Pancreas (tissue), 10 donors: ENCODE measurements around the gene MAPK4. TPM values are rescaled to one million over a fixed set of nuclear protein-coding genes. Genes with fewer than 3 reads are reported as not detected.

Experiments used
- ATAC-seq, 4 donors: fragments of 200-7000 bp; cut with Tn5 transposase; one replicate each; pipeline versions ENCODE4 v1.8.0 to v1.9.1; 2020; ENCODE audit warnings: mild to moderate bottlenecking in 4 of 4, moderate library complexity in 4 of 4
- DNase-seq, 6 donors: peaks; one replicate each; pipeline ENCODE4 v3.0.0-alpha.2; 2020
- FAIRE-seq: peaks from 2 replicates; lab custom pipeline; 2012; peaks lifted over from hg19 to GRCh38; lab: Jason Lieb, UNC
- H3K27ac ChIP-seq, 4 donors: fragments of 200-600 bp; sonication (generic); 1 replicate in 3 of 4; 2 replicates in 1 of 4; pipeline versions ENCODE4 v1.5.0 to v1.8.0; 2020
- H3K27me3 ChIP-seq, 4 donors: fragments of 200-600 bp; one replicate each; pipeline ENCODE4 v1.8.0; 2021
- H3K36me3 ChIP-seq, 3 donors: fragments of 200-600 bp; sonication (generic) in 1 of 3; one replicate each; pipeline versions ENCODE4 v1.5.0 to v1.8.0; 2020 to 2021
- H3K4me1 ChIP-seq, 3 donors: fragments of 200-600 bp; one replicate each; pipeline ENCODE4 v1.8.0; 2021
- H3K4me3 ChIP-seq, 4 donors: fragments of 200-600 bp; sonication (generic) in 2 of 4; one replicate each; pipeline versions ENCODE4 v1.5.0 to v1.8.0; 2020 to 2021
- H3K9me3 ChIP-seq, 4 donors: fragments of 200-600 bp; one replicate each; pipeline ENCODE4 v1.8.0; 2021
- WGBS, 2 donors: extraction: QIAGEN DNeasy Blood & Tissue Kit; methylation state at CpG; one replicate each; pipeline ENCODE4 v1.1.7; 2013; 5-methylcytosine and 5-hydroxymethylcytosine counted together
- intact Hi-C, 3 donors: fragments of 100-400 bp; cut with DNase I; formaldehyde crosslinking; loops; one replicate each; pipeline versions ENCODE4 v1.11.1 to v1.14.2; 2022
- polyA plus RNA-seq, 2 donors: library from polyadenylated mRNA; stranded (reverse); fragments of 200-250 nt; gene quantifications; one replicate each; pipeline ENCODE4 v1.2.3, GENCODE V29; 2013
- total RNA-seq, 6 donors: library from RNA; stranded (reverse); fragmentation: NEBNext Ultra II Directional in 4 of 6; extraction: Animal tissue kit (Norgen Biotek cat#: 25700) in 4 of 6; gene quantifications; one replicate each; pipeline versions ENCODE4 v1.2.1 to v1.2.4, GENCODE V29; 2021 to 2023
- TF ChIP-seq, protein P1 (sequence below), 4 donors: fragments of 200-600 bp; sonication (generic) in 3 of 4; IDR thresholded peaks; one replicate each; pipeline versions ENCODE4 v1.5.0 to v1.8.0; 2021; ENCODE audit warnings: antibody characterized with exemption in 4 of 4
- donor health status: healthy with polysubstance abuse.
- donor health status: DM: no; HTN: no; CAD: no; lungs with moderate emphysema.
- donor health status: DM: no; HTN: no; CAD: no.
- donor health status: control.
- donor health status: control.
- donor health status: Bipolar disorder and iron deficiency.
- donor health status: DM: yes; HTN: yes; CAD: no.
- donor health status: DM: no; HTN: no; CAD: no.
- donor health status: DM: no; HTN: no; CAD: no.
- donor health status: DM: yes; HTN: yes; CAD: no.

Gene MAPK4
- total and polyA plus RNA-seq, 8 donors: 0.46 to 2.5 (median 0.80) TPM

DNA sequence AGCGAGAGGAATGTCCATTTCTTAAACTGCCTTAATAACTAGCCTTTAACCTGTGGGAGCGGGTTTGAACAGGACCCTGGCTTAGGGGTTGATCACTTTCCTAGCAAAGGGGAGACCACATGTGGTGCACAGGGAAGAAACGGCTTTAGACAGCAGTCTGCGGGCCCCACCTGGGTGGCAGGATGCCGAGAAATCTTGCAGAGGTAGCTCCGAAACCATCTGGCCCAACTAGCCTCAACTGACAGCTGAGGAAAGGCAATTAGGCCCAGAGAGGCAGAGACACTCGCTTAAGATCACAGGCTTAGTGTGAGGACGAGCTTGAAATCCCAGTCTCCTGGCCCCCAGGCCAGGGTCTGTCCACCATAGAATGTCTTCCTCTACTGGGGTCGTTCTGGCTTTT lies 170.1 kb downstream of the MAPK4 start:
- DNase-seq (no peak), ATAC-seq (no peak), FAIRE-seq (no peak)
- no peak overlapping the region for H3K27ac ChIP-seq
- no peaks in the 10 kb centered on the region for H3K27me3 ChIP-seq
- H3K4me1 ChIP-seq: no peaks in the 10 kb centered on the region
- no peak overlapping the region for H3K4me3 ChIP-seq
- WGBS, 2 donors: 86 to 90% methylated on average over 9 of the region's 9 CpGs
- TF ChIP-seq, protein P1, sequence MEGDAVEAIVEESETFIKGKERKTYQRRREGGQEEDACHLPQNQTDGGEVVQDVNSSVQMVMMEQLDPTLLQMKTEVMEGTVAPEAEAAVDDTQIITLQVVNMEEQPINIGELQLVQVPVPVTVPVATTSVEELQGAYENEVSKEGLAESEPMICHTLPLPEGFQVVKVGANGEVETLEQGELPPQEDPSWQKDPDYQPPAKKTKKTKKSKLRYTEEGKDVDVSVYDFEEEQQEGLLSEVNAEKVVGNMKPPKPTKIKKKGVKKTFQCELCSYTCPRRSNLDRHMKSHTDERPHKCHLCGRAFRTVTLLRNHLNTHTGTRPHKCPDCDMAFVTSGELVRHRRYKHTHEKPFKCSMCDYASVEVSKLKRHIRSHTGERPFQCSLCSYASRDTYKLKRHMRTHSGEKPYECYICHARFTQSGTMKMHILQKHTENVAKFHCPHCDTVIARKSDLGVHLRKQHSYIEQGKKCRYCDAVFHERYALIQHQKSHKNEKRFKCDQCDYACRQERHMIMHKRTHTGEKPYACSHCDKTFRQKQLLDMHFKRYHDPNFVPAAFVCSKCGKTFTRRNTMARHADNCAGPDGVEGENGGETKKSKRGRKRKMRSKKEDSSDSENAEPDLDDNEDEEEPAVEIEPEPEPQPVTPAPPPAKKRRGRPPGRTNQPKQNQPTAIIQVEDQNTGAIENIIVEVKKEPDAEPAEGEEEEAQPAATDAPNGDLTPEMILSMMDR (IDR thresholded peaks at IDR 0.05): no peak
- intact Hi-C loops: no loop called here
- no peaks in the 10 kb centered on the region for H3K36me3 ChIP-seq
- no peaks in the 10 kb centered on the region for H3K9me3 ChIP-seq

GRCh38 chr18:50734342-50734741 lies 174.5 kb downstream of the MAPK4 start:
- DNase-seq (no peak), ATAC-seq (no peak), FAIRE-seq (no peak)
- WGBS, 2 donors: 75% methylated on average over 8 of the region's 8 CpGs
- no peaks in the 10 kb centered on the region for H3K4me1 ChIP-seq
- no peaks in the 10 kb centered on the region for H3K27me3 ChIP-seq
- H3K4me3 ChIP-seq: no peak overlapping the region
- TF ChIP-seq, protein P1 (IDR thresholded peaks at IDR 0.05): no peak
- H3K36me3 ChIP-seq: no peaks in the 10 kb centered on the region
- H3K27ac ChIP-seq: no peak overlapping the region
- intact Hi-C loops: no loop called here
- no peaks in the 10 kb centered on the region for H3K9me3 ChIP-seq

DNA sequence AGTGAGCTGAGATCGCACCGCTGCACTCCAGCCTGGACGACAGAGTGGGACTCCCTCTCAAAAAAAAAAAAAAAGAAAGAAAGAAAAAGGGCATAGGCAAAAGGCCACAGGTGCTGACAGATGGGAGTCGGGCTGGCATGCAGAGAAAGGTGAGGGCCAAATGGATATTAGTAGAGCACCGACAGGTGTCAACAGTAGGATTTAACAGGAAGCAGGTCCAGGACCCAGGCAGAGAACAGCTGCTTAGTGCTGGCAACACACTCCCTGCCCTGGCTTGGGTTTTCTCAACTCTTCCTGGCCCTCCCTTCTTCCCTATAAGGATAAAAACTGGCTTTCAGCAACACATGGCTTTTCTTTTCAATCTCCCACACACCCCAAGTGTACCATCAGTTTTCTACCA lies 175.0 kb downstream of the MAPK4 start:
- FAIRE-seq (no peak), ATAC-seq (no peak), DNase-seq (no peak)
- H3K27ac ChIP-seq: no peak overlapping the region
- H3K4me1 ChIP-seq: no peaks in the 10 kb centered on the region
- H3K27me3 ChIP-seq: no peaks in the 10 kb centered on the region
- intact Hi-C loops: no loop called here
- H3K9me3 ChIP-seq: no peaks in the 10 kb centered on the region
- 89 to 90% methylated on average over 4 to 5 of the region's 5 CpGs for WGBS, 2 donors
- H3K36me3 ChIP-seq: no peaks in the 10 kb centered on the region
- no peak overlapping the region for H3K4me3 ChIP-seq
- TF ChIP-seq, protein P1 (IDR thresholded peaks at IDR 0.05): no peak

DNA sequence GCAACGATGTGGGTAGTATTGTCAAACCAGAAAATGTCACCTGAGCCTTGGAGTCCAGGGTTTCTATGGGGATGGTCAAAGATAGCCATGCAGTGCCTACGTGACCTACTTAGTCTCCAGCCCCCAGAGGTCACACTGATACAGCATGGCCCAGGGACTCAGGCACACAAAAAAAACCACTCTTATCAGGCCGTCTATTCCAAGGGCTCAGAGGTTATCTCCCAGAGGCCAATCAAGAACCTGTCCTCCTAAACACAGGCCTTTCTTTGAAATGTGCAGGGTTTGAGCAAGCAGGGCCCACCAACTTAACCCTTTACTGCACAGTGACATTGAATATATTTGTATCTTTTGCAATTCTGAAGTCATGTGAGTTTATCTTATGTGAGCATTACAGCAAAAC lies 177.2 kb downstream of the MAPK4 start:
- intact Hi-C loops: no loop called here
- H3K4me1 ChIP-seq: no peaks in the 10 kb centered on the region
- no peaks in the 10 kb centered on the region for H3K36me3 ChIP-seq
- FAIRE-seq (no peak), ATAC-seq (no peak), DNase-seq (no peak)
- no peaks in the 10 kb centered on the region for H3K27me3 ChIP-seq
- no peaks in the 10 kb centered on the region for H3K9me3 ChIP-seq
- no peak overlapping the region for H3K4me3 ChIP-seq
- WGBS, 2 donors: 28 to 37% methylated on average over 3 of the region's 3 CpGs
- TF ChIP-seq, protein P1 (IDR thresholded peaks at IDR 0.05): no peak
- no peak overlapping the region for H3K27ac ChIP-seq

DNA sequence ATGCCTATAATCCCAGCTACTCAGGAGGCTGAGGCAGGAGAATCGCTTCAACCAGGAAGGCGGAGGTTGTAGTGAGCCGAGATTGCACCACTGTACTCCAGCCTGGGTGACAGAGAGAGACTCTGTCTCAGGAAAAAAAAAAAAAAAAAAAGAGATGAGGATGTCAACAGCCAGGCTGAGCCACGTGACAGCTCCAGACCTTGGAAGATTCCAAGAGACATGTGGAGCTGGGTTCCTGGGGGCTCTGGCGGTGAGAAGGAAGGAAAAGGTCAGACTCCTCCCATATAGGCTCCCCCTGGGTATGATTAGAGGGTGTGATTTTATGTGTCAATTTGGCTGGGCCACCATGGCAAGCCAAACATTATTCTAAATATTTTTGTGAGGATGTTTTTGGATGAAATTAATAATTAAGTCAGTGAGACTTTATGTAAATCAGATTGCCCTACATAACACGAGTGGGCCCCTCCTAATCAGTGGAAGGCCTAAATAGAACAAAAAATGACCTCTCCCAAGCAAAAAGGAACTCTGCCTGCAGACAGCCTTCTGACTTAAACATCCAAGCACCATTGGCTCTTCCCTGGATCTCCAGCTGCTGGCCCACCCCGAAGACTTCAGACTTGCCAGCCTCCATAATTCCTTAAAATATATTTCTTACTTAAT lies 178.3 kb downstream of the MAPK4 start:
- TF ChIP-seq, protein P1 (IDR thresholded peaks at IDR 0.05): no peak
- DNase-seq: no peak
- WGBS, 2 donors: 80 to 86% methylated on average over 7 of the region's 7 CpGs

More for the DNA sequence above, 178.3 kb downstream of the MAPK4 start:
- ATAC-seq (no peak), FAIRE-seq (no peak)
- H3K36me3 ChIP-seq: no peaks in the 10 kb centered on the region
- H3K4me3 ChIP-seq: no peak overlapping the region
- no peaks in the 10 kb centered on the region for H3K4me1 ChIP-seq
- H3K27ac ChIP-seq: no peak overlapping the region
- no peaks in the 10 kb centered on the region for H3K27me3 ChIP-seq
- intact Hi-C loops: no loop called here
- no peaks in the 10 kb centered on the region for H3K9me3 ChIP-seq
